Osteoblast (primary cell): Measurements from ENCODE around the gene PTGDR2. TPM values are rescaled to one million over a fixed set of nuclear protein-coding genes. Genes with fewer than 3 reads are reported as not detected.
A peak's percentile ranks its signal among the peaks of the same experiment; 100 is the strongest.

Experiments used
- DNase-seq: peaks from one replicate; pipeline ENCODE4 v3.0.0; 2011; ENCODE audit warnings: low spot score, mixed read lengths; ENCODE audit not compliant: insufficient read length; ENCODE audit errors: missing footprints
- H2AFZ ChIP-seq: 2 replicates; pipeline ENCODE4 v1.6.0; 2011; ENCODE audit warnings: mild to moderate bottlenecking, low read length
- H3K27ac ChIP-seq: 2 replicates; pipeline ENCODE4 v1.5.1; 2011; ENCODE audit warnings: mild to moderate bottlenecking, low read depth, low read length, moderate library complexity
- H3K27me3 ChIP-seq: 2 replicates; pipeline ENCODE4 v1.6.0; 2012; ENCODE audit warnings: mild to moderate bottlenecking, control low read depth, inconsistent platforms, low read length, moderate library complexity; ENCODE audit not compliant: insufficient read depth
- H3K36me3 ChIP-seq: 2 replicates; pipeline ENCODE4 v1.5.1; 2011; ENCODE audit warnings: mild to moderate bottlenecking, low read length, control low read depth, moderate library complexity; ENCODE audit not compliant: insufficient read depth
- H3K4me1 ChIP-seq: 2 replicates; pipeline ENCODE4 v1.5.1; 2011; ENCODE audit warnings: mild to moderate bottlenecking, low read length, control low read depth, moderate library complexity; ENCODE audit not compliant: insufficient read depth
- H3K4me2 ChIP-seq: 2 replicates; pipeline ENCODE4 v1.6.0; 2011; ENCODE audit warnings: mild to moderate bottlenecking, low read length; ENCODE audit not compliant: insufficient read depth
- H3K4me3 ChIP-seq: fragments of 200-600 bp; sonication (generic); 3 replicates; pipeline ENCODE4 v1.5.1; 2012; ENCODE audit warnings: mild to moderate bottlenecking, low read length, inconsistent platforms; ENCODE audit not compliant: insufficient read depth
- H3K79me2 ChIP-seq: 2 replicates; pipeline ENCODE4 v1.6.0; 2012; ENCODE audit warnings: mild to moderate bottlenecking, low read length, control low read depth, inconsistent platforms; ENCODE audit not compliant: insufficient read depth
- H3K9me3 ChIP-seq: 2 replicates; pipeline ENCODE4 v1.5.1; 2011; ENCODE audit warnings: low read depth, low read length, control low read depth
- H4K20me1 ChIP-seq: 2 replicates; pipeline ENCODE4 v1.6.0; 2012; ENCODE audit warnings: mild to moderate bottlenecking, low read length, control low read depth; ENCODE audit not compliant: insufficient read depth
- total RNA-seq: library from RNA; depleted of rRNA; stranded (reverse); fragments of >200 nt; gene quantifications from 2 replicates; pipeline ENCODE4 v1.2.3, GENCODE V29; 2012
- TF ChIP-seq, protein P1 (sequence below): IDR thresholded peaks from 2 replicates; pipeline ENCODE4 v1.5.1; 2011; ENCODE audit warnings: mild to moderate bottlenecking, low read depth, low read length, moderate library complexity; ENCODE audit errors: extremely low read depth

The PTGDR2 gene
- not detected in 2 replicates for total RNA-seq

DNA sequence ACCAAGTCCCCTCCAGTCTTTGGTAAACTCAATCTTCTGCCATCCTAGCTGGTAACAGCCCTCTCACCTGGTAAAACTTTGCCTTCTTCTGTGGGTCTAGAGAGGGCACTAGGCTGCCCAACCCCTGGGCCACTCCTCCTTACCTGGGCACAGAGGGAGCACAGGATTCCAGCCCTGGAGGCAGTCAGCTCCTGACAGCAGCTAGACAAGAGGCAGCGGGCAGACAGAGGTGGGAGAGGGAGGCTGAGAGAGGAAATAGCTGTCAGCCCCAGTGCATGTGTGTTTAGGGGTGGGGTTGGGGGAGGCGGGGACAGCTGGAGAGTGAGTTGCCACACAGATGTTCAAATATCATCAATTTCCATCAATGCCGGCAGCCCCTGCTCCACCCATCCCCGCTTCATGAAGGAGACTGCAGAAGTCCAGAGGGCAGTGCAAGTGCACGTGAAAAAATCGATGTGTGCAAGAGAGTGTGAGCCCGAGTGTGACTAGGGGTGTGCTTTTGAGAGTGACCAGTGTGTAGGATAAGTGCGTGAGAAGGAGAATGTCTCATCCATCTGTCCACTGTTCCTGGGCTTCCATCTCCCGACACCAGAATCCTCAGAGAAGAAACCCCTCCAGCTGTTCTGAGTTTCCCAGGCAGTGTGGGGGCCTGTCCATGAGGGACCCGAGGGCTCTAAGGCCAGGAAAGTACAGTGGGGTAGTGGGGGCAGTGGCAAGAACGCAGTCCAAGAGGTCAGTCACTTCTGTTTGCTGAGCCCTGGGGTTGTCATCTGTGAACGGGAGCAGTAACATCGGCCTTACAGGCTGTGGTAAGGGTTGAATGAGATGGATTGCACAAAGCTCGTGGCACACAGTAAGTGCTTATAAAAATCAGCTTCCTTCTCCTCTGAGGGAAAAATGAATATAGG is at the start of gene PTGDR2:
Gene PTGDR2 (minus strand): TSS at position 225 of the 908 bp plus-strand sequence. CDS start 2,228 bp downstream, outside the sequence.
- Histone ChIP-seq H3K36me3 (peaks cover 6% of the 10 kb centered on the region), H3K9me3 (no peaks in the 10 kb centered on the region), H3K4me3 (no peak within 1 kb of the TSS), H2AFZ (no peak within 1 kb of the TSS), H3K27ac (no peak within 1 kb of the TSS), H3K4me2 (no peak within 1 kb of the TSS), H3K27me3 (no peaks in the 10 kb centered on the region), H3K4me1 (no peaks in the 10 kb centered on the region), H4K20me1 (no peaks in the 10 kb centered on the region), H3K79me2 (no peaks in the 10 kb centered on the region)
- peak; percentile 89 for DNase-seq
- TF ChIP-seq, protein P1, sequence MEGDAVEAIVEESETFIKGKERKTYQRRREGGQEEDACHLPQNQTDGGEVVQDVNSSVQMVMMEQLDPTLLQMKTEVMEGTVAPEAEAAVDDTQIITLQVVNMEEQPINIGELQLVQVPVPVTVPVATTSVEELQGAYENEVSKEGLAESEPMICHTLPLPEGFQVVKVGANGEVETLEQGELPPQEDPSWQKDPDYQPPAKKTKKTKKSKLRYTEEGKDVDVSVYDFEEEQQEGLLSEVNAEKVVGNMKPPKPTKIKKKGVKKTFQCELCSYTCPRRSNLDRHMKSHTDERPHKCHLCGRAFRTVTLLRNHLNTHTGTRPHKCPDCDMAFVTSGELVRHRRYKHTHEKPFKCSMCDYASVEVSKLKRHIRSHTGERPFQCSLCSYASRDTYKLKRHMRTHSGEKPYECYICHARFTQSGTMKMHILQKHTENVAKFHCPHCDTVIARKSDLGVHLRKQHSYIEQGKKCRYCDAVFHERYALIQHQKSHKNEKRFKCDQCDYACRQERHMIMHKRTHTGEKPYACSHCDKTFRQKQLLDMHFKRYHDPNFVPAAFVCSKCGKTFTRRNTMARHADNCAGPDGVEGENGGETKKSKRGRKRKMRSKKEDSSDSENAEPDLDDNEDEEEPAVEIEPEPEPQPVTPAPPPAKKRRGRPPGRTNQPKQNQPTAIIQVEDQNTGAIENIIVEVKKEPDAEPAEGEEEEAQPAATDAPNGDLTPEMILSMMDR, result no peak

DNA sequence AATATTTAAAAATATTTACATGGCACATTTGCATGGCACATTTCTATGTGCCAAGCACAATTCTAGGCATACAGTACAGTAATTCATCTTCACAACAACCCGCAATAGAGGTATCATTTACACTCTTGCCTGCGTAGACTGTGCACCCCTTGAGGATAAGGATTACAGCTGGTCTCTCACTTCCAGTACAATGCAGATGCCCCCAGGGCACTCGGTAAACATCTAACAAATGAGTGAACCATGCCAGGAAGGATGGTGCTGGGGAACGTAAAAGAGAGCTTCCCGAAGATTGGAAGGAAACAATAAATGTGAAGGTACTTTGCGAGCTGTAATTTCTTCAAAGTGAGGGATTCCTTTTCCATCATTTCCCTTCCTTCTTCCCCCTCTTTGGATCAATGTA is 49.3 kb upstream of the PTGDR2 start:
- H3K79me2 ChIP-seq, result peaks cover 38% of the 10 kb centered on the region
- TF ChIP-seq, protein P1, result no peak
- no peaks in the 10 kb centered on the region for H3K9me3 ChIP-seq
- peak overlapping the region; percentile 89 for H3K4me3 ChIP-seq
- no peak for DNase-seq
- H3K27me3 ChIP-seq, result peaks cover 2% of the 10 kb centered on the region
- peak overlapping the region; percentile 76 for H3K27ac ChIP-seq
- H3K4me2 ChIP-seq, result peak overlapping the region; percentile 96
- peaks cover 32% of the 10 kb centered on the region for H3K36me3 ChIP-seq
- peak overlapping the region; percentile 6 for H2AFZ ChIP-seq
- H4K20me1 ChIP-seq, result peaks cover 28% of the 10 kb centered on the region
- peaks cover 20% of the 10 kb centered on the region for H3K4me1 ChIP-seq

DNA sequence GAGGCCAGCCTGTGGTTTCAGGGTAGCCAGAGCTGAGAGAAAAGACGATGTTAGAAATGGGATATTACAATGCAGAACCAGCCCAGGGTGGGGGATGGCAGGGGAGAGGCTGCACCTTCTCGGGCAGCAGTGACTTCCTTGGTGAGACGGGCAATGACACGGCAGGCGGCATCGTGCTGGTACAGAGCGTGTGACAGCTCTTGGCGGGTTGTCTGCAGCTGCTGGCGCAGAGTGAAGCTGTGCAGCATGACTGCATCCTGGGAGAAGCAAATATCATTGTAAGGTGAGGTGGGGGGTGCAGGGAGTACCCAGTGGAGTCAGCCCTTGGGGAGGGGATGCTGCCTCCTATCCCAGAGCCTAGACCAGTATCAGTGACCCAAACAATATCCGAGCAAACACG is 46.9 kb upstream of the PTGDR2 start:
- peaks cover 41% of the 10 kb centered on the region for H3K79me2 ChIP-seq
- no peak for DNase-seq
- TF ChIP-seq, protein P1, result no peak
- no peak overlapping the region for H3K4me3 ChIP-seq
- H3K4me1 ChIP-seq, result peaks cover 20% of the 10 kb centered on the region
- H3K36me3 ChIP-seq, result peaks cover 49% of the 10 kb centered on the region
- no peak overlapping the region for H2AFZ ChIP-seq
- H3K27ac ChIP-seq, result no peak overlapping the region
- H4K20me1 ChIP-seq, result peaks cover 37% of the 10 kb centered on the region
- H3K27me3 ChIP-seq, result no peaks in the 10 kb centered on the region
- no peaks in the 10 kb centered on the region for H3K9me3 ChIP-seq
- no peak overlapping the region for H3K4me2 ChIP-seq

DNA sequence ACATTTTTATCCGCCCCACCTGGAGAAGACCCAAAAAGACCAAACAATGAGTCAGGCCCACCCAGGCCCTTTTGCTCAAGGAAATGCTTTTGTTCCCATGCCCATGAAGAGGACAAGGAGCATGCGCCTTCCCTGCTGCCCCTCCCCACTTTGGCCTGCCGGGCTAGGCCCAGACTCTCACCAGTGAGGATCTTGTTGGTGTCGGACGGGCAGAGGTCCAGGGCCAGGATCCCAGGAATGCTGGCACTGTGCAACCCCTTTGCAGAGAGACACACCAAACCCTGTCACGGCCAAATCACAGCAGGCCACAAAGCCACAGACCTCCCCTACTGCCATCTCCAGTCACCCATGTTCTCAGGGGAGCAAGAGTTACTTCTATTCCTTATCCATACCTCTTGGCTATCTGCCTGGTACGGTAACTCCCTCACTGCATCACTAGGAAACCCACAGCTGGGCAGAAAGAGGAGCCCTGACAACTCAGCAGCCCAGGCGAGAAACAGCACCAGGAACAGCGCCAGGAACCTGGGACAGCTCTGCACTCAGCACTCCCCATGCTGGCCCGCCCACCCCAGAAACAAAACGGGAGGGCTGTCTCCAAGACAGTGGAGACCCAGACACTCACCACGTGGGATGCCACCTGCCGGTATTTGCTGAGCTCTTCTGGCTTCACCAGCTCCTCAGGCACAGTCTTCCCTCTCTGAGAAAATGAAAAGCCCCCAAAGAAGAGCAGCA is 45.1 kb upstream of the PTGDR2 start:
- H4K20me1 ChIP-seq, result peaks cover 37% of the 10 kb centered on the region
- no peak overlapping the region for H3K4me2 ChIP-seq
- DNase-seq, result no peak
- peaks cover 39% of the 10 kb centered on the region for H3K79me2 ChIP-seq
- H3K4me1 ChIP-seq, result peaks cover 13% of the 10 kb centered on the region
- H3K36me3 ChIP-seq, result peaks cover 67% of the 10 kb centered on the region
- H3K27me3 ChIP-seq, result no peaks in the 10 kb centered on the region
- H2AFZ ChIP-seq, result no peak overlapping the region
- H3K4me3 ChIP-seq, result no peak overlapping the region
- TF ChIP-seq, protein P1, result no peak
- H3K27ac ChIP-seq, result no peak overlapping the region
- no peaks in the 10 kb centered on the region for H3K9me3 ChIP-seq
